ENCODE measurements around the gene ANKRD26.
"Not testable (repeated sequence)": the region's sequence is repeated elsewhere in the genome, so short reads cannot be mapped to it uniquely, and the experiment has no call there.

ANKRD26 gene

GRCh38 chr10:27099916-27100812 lies at the start of gene ANKRD26:
Gene ANKRD26, minus strand, starts transcription at chr10:27100494. Its CDS starts 168 bp downstream, at chr10:27100326.
- FAIRE-seq, result no peak

- FAIRE-seq, result no peak
Measured at GRCh38 chr10:27147701-27148100, 47.4 kb upstream of the ANKRD26 start.

GRCh38 chr10:27145937-27146336 lies 45.6 kb upstream of the ANKRD26 start:
- FAIRE-seq, result no peak

GRCh38 chr10:27143686-27144085 lies 43.4 kb upstream of the ANKRD26 start:
- no peak for FAIRE-seq

- no peak for FAIRE-seq
Measured at GRCh38 chr10:27138277-27138676, 38.0 kb upstream of the ANKRD26 start.

GRCh38 chr10:27134371-27134770 lies 34.1 kb upstream of the ANKRD26 start:
- no peak for FAIRE-seq

- no peak for FAIRE-seq
Measured at GRCh38 chr10:27108165-27108564, 7.9 kb upstream of the ANKRD26 start.

GRCh38 chr10:27104919-27105318 lies 4.6 kb upstream of the ANKRD26 start:
- FAIRE-seq, result no peak

GRCh38 chr10:27100813-27101347 lies 586 bp upstream of the ANKRD26 start:
- no peak for FAIRE-seq

- no peak for FAIRE-seq
Measured at GRCh38 chr10:27099448-27099847, 846 bp downstream of the ANKRD26 start.

- FAIRE-seq, result no peak
Measured at GRCh38 chr10:27088119-27089044, 11.9 kb downstream of the ANKRD26 start.

- no peak for FAIRE-seq
Measured at GRCh38 chr10:27072436-27073114, 27.7 kb downstream of the ANKRD26 start.

- no peak for FAIRE-seq
Measured at GRCh38 chr10:27068217-27068891, 31.9 kb downstream of the ANKRD26 start.

GRCh38 chr10:27065084-27065483 lies 35.2 kb downstream of the ANKRD26 start:
- FAIRE-seq, result no peak

GRCh38 chr10:27052656-27053055 lies 47.6 kb downstream of the ANKRD26 start:
- no peak for FAIRE-seq

GRCh38 chr10:27045247-27045646 lies 55.0 kb downstream of the ANKRD26 start:
- FAIRE-seq, result not testable (repeated sequence)

GRCh38 chr10:27041196-27041595 lies 59.1 kb downstream of the ANKRD26 start:
- no peak for FAIRE-seq

GRCh38 chr10:27038168-27038567 lies 62.1 kb downstream of the ANKRD26 start:
- FAIRE-seq, result no peak

- no peak for FAIRE-seq
Measured at GRCh38 chr10:27035163-27035562, 65.1 kb downstream of the ANKRD26 start.

- no peak for FAIRE-seq
Measured at GRCh38 chr10:27030060-27030459, 70.2 kb downstream of the ANKRD26 start.

- FAIRE-seq, result no peak
Measured at GRCh38 chr10:27022048-27022447, 78.2 kb downstream of the ANKRD26 start.

- FAIRE-seq, result no peak
Measured at GRCh38 chr10:27020243-27020642, 80.1 kb downstream of the ANKRD26 start.
